ENCODE measurements around the gene SNRPA. TPM values are rescaled to one million over a fixed set of nuclear protein-coding genes. Genes with fewer than 3 reads are reported as not detected.

The SNRPA gene
- total RNA-seq, 1 donor from 2014 or later: 51.7 TPM

DNA sequence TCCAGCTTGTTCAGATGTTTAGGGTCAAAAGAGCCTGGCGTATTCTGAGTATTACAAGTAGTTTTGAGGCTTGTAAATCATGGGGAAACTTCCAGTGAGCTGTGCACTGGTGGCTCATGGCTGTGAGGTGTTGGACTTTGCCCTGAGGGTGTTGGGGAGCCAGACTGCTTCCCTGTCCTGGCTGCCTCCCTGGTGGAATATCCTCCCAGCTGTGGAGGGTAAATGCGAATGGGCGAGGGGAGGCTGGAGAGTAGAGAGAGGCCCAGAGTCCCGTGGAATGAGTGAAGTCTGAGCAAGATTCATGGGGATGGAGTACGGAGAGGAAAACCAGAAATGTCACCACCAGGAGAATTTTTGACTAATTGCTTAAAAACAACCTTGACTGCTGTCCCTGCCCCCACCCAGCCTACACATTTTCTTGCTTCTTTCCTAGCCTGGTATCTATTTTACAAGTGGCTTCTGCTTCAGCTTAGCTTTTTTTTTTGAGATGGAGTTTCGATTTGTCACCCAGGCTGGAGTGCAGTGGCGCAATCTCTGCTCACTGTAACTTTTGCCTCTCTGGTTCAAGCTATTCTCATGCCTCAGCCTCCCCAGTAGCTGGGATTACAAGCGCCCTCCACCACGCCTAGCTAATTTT lies 3.7 kb downstream of the SNRPA start:
- peaks cover 45% of the 10 kb centered on the region for H3K36me3 ChIP-seq
- DNase-seq (no peak), ATAC-seq (no peak)
- peak overlapping the region; percentile 32 for H3K4me3 ChIP-seq
- intact Hi-C loops (cut with DNase I): no loop called here
- H3K27ac ChIP-seq: peak overlapping the region; percentile 65
- TF ChIP-seq CTCF (IDR thresholded peaks at IDR 0.05): no peak
- no peaks in the 10 kb centered on the region for H3K9me3 ChIP-seq
- H3K4me1 ChIP-seq: peaks cover 48% of the 10 kb centered on the region
- H3K27me3 ChIP-seq: no peaks in the 10 kb centered on the region

- ATAC-seq (no peak), DNase-seq (no peak)
- H3K27me3 ChIP-seq: no peaks in the 10 kb centered on the region
- H3K36me3 ChIP-seq: peaks cover 50% of the 10 kb centered on the region
- intact Hi-C loops (cut with DNase I): no loop called here
- no peak overlapping the region for H3K4me3 ChIP-seq
- no peak for TF ChIP-seq CTCF (IDR thresholded peaks at IDR 0.05)
- H3K27ac ChIP-seq: no peak overlapping the region
- H3K9me3 ChIP-seq: no peaks in the 10 kb centered on the region
- peaks cover 46% of the 10 kb centered on the region for H3K4me1 ChIP-seq
Observed at GRCh38 chr19:40755248-40755624, 4.2 kb downstream of the SNRPA start.

- H3K27ac ChIP-seq: no peak overlapping the region
- H3K36me3 ChIP-seq: peaks cover 56% of the 10 kb centered on the region
- intact Hi-C loops (cut with DNase I): no loop called here
- no peak for TF ChIP-seq CTCF (IDR thresholded peaks at IDR 0.05)
- DNase-seq (no peak), ATAC-seq (no peak)
- H3K4me1 ChIP-seq: peaks cover 46% of the 10 kb centered on the region
- H3K9me3 ChIP-seq: no peaks in the 10 kb centered on the region
- H3K27me3 ChIP-seq: no peaks in the 10 kb centered on the region
- no peak overlapping the region for H3K4me3 ChIP-seq
Observed at GRCh38 chr19:40755791-40756190, 4.8 kb downstream of the SNRPA start.

- ATAC-seq (peak; percentile 34), DNase-seq (no peak)
- H3K27ac ChIP-seq: no peak overlapping the region
- no peaks in the 10 kb centered on the region for H3K9me3 ChIP-seq
- TF ChIP-seq CTCF (IDR thresholded peaks at IDR 0.05): no peak
- H3K27me3 ChIP-seq: no peaks in the 10 kb centered on the region
- peaks cover 64% of the 10 kb centered on the region for H3K36me3 ChIP-seq
- no peak overlapping the region for H3K4me3 ChIP-seq
- intact Hi-C loops (cut with DNase I): no loop called here
- peaks cover 46% of the 10 kb centered on the region for H3K4me1 ChIP-seq
Observed at GRCh38 chr19:40756502-40757110, 5.6 kb downstream of the SNRPA start.

DNA sequence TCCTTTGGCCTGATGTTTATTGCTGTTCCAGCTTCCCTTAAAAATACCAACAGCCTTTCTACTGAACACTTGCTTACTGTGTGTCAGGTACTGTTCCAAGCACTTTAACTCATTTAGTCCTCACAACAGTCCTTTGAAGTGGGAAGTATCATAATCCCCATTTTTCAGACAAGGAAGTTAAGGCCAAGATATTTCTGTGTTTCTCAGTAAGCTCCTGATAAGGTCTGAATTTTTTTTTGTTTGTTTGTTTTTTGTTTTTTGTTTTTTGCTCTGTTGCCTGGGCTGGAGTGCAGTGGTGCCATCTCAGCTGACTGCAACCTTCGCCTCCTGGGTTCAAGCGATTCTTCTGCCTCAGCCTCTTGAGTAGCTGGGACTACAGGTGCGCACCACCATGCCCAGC lies 7.5 kb downstream of the SNRPA start:
- Histone ChIP-seq H3K27ac (peak overlapping the region; percentile 6), H3K4me3 (no peak overlapping the region), H3K27me3 (no peaks in the 10 kb centered on the region), H3K4me1 (peaks cover 33% of the 10 kb centered on the region), H3K9me3 (no peaks in the 10 kb centered on the region), H3K36me3 (peaks cover 83% of the 10 kb centered on the region)
- no peak for TF ChIP-seq CTCF (IDR thresholded peaks at IDR 0.05)
- intact Hi-C loops (cut with DNase I): no loop called here
- DNase-seq (no peak), ATAC-seq (no peak)

Measured in upper lobe of right lung (tissue), 1 donor.